ENCODE data around the gene BCAS3.

The BCAS3 gene

DNA sequence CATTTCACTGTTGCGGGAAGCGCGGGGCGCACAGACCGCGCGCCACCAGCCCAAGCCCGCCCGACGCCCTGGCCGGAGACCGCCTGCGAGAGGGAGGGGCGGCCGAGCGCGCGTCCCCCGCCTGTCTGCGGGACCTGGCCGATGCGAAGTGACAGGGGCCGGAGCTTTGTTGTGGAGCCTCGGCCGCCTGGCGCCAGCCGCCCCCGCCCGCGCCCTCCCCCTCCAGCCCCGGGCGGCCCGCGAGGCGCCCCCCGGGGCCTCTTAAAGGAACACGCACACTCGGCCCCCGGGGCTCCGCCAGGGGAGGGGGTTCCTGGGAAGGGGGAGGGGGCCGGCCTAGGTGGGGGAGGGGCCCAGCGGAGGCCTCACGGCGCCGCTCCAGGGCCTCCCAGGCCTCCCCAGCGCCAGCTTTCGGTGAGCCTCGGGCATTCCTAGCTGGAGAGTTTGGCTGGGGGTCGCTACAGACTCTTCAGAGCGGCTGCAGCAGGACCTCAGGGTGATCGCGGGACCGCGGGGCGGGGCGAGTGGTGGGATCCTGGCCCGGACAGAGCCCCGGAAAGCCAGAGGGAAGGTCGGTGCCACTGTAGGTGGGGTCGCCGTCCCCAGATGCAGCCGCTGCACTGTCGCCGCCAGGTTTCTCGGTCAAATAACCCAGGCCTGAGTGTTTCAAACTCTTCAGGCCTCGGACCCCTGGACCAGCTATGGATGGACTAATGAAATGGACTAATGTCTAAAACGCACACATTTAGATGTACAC, 719.6 kb downstream of the BCAS3 start:
- DNase-seq (ENCODE audit: low read depth): no peak

DNA sequence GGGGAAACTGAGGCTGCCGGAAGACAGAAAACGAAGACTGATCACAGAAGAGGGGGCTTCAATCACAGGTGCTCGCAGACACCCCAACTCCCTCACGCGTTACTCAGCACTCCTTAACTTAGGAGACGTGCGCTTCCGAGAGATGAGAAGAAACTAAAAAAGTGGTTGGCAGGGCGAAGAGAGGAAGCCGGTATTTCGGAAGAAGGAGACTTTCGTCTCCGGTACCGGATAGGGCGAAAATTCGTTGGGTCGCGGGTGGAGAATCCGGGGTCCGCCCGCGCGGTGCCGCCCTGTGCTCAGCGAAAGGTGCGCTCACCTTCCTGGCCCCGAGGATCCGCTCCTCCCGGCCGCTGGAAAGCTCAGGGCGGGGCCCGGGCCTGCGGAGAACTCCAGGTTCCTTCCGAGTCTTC, 721.1 kb downstream of the BCAS3 start:
- no peak for DNase-seq (ENCODE audit: low read depth)

DNA sequence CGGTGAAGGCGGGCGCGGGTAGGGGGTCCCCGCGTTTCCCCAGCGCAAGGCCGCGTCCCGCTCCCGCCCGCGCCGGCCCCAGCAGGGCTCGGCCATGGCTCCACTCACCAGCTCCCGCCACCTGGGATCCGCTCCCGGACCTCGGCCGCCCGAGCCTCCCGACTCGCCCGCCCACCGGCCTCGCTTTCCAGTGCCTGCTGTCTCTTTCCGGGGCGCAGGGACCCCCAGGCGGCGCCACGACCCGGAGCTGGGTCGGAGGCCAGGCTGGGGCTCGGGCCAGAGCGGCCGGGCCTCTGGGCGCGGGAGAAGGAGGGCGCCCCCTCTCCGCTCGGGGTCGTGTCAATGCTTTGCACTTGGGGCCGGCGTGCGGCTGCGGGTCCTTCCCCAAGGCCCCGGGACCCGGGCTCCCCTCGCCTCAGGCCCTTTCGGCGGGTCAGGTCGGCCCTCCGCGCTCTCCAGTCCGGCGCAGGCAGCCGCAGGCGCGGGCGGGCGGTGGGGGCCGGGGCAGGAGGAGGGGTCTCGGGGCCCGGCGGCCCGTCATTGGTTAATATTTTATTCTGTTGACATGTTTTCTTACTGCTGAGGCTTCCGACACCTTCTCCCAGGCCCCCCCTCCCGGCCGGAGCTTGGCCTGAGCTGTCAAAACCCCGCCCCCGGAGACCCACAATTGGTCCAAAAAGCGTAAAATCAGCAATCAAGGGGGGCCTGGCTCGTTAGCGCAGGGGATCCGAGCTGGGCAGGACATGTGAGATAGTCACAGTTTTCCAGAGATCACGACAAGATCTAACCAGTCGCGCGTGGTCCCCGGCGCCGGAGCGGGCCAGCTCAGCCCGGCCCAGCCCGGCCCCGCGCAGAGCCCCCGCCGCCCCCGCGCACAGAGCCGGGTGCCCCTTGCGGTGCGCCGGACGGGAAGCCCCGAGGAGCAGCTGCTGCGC, 721.7 kb downstream of the BCAS3 start, which contains the start of gene TBX2:
TSS of gene TBX2 (plus strand) at position 713 of the 935 bp plus-strand sequence. CDS start 334 bp downstream, outside the sequence.
- no peak for DNase-seq (ENCODE audit: low read depth)

DNA sequence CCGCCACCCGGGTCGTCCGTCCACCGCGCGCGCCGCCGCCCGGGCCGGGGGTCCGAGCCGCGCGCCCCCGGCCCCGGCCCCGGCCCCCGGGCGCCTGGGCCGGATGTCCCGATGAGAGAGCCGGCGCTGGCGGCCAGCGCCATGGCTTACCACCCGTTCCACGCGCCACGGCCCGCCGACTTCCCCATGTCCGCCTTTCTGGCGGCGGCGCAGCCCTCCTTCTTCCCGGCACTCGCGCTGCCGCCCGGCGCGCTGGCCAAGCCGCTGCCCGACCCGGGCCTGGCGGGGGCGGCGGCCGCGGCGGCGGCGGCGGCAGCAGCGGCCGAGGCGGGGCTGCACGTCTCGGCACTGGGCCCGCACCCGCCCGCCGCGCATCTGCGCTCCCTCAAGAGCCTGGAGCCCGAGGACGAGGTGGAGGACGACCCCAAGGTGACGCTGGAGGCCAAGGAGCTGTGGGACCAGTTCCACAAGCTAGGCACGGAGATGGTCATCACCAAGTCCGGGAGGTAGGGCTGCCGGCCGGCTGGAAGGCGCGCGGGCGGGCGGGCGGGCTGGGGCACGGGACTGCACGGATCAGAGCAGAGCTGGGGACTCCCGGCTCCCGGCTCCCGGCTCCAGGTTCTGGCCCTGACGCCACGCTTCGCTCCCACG, 722.5 kb downstream of the BCAS3 start:
- no peak for DNase-seq (ENCODE audit: low read depth)

DNA sequence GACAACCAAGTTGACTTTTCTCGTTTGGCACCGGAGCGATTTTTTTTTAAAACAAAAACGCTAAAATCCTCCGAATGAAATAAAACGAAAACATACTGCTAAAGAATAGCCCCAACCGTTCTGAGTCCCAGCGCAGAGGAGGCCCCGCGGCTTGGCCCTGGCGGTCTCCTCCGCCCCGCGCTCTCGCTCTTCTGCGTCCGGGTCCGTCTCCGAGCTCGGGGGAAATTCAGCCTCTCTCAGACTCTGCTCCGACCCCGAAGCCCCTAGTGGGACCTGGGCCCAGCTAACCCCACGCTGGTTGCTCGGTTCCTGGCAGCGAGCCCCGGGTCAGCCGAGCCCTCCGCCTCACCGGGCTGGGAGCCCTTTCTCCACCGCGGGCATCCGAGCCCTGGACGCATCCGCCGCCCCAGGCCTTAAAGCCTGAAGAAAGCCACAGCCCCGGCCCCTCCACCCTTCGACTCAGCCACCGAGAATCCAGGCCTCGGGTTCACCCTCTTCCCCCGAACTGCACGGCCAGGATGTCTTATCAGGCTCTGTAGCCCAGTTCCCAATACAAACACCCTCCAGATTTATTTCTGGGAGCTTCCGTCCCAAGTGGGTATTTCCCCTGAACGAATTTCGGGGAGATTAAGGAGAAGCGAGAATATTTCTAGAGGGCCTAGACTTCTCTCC, 723.2 kb downstream of the BCAS3 start:
- DNase-seq (ENCODE audit: low read depth): no peak

DNA sequence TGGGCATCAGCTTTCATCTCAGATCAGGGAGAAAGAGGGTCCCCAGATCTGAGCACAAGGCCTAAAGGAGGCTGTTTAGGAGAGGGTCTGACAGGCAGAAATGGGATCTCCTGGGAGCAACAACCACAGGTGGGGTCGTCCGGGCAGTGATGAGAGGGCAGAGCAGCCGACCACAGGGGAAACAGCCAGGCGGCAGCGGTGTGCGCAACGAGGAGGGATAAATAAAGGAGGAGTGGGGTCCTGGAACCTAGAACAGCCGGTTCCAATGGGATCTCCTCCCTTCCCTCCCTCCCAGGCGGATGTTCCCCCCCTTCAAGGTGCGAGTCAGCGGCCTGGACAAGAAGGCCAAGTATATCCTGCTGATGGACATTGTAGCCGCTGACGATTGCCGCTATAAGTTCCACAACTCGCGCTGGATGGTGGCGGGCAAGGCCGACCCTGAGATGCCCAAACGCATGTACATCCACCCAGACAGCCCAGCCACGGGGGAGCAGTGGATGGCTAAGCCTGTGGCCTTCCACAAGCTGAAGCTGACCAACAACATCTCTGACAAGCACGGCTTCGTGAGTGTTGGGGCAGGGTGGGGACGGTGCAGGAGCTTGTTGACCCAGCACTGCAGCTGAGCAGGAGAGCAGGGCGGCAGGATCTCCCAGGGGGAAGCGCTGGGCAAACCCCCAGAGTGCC, 723.9 kb downstream of the BCAS3 start:
- DNase-seq (ENCODE audit: low read depth): no peak

DNA sequence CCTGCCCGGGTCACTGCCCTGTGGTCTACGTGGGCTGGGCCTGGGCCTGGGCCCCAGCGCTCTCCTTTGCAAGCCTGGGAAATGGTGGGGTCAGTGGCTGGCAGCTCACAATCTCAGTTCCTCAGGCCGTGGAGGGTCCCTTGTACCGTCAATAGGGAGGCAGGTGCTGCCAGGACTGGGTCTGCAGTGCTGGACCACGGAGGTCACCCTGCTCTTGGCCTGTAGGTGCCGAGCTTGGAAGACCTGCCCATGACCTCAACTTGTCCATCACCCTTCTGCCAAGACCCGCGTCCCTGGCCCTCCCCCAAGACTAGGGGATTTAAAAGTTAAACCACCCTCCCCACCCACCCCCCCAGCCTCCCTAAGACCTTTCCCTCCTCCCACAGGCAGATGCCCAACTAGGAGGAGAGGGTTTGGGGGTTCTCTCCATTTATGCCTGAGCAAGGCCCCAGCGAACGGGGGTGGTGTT, 724.5 kb downstream of the BCAS3 start:
- DNase-seq (ENCODE audit: low read depth): no peak

DNA sequence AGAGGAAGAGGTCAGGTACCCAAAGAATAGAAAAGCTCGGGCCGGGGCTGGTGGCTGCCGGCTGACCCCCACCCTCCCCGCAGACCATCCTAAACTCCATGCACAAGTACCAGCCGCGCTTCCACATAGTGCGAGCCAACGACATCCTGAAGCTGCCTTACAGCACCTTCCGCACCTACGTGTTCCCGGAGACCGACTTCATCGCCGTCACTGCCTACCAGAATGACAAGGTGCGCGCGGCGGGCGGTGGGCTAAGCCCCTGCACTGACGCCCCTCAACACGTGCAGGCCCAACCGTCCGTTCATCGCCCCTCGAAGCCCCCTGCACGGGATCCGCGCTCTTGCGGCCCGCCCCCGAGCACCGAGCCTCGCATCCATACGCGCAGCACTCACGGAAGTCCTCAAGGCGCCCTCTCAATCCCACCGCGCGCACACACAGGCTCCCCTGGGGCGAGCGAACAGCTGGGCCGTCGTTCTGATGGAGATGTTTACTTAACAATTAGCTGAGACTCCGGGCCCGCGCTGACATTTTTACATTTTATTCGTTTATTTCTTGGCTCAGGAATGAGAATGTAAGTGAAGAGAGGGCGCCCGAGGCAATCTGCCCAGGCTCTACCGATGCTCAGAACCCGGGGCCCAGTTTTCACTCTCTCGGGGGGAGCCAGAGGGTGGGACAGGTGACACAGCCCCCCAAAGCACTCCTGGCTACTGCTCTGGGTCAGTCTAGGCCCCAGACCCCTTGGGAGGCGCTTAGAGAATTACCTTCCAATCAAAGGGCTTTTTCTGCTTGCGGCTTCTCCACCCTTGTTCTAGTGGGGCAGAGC, 725.5 kb downstream of the BCAS3 start:
- DNase-seq (ENCODE audit: low read depth): no peak

DNA sequence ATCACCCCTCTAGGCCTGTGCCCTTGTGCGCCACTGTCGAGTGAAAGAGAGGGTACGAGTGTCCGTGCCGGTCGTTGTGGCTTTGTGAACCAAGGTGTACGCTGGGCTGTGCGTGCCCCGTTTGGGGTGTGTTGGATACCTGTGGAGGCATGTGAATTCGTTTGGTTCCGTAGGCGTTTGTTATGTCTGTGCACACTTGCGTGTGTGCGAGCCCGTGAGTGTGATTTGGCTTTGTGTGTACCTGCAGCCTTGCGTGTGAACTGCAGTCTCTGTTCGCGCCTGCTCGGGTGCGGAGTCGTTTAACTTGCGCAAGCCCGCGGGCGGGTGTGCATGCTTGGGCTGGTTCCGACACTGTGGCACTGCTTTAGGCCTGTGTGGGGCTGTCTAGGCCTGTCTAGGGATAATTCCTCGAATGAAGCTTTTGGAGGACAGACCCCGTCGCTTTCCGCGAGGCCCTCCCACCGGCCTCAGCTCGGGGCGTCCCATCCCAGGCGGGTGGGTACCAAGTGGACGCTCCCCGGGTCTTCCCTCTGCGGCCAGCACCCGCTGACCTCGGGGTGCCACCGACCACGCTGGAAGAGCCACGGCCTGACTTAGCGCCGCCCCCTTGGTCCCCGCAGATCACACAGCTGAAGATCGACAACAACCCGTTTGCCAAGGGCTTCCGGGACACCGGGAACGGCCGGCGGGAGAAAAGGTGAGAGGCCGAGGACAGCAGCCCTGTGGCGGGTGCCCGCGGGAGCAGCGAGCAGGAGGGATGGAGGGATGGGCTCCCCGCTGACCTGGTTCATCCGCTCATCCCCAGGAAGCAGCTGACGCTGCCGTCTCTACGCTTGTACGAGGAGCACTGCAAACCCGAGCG, 726.4 kb downstream of the BCAS3 start:
- DNase-seq (ENCODE audit: low read depth): no peak

DNA sequence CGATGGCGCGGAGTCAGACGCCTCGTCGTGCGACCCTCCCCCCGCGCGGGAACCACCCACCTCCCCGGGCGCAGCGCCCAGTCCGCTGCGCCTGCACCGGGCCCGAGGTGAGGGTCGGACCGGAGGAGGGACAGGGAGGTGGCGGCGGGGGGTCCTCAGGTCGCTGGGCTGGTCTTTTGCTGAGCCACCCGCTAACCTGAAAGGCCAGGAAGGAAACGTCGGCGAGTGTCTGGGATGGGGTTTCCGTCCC, 726.9 kb downstream of the BCAS3 start:
- DNase-seq (ENCODE audit: low read depth): no peak

DNA sequence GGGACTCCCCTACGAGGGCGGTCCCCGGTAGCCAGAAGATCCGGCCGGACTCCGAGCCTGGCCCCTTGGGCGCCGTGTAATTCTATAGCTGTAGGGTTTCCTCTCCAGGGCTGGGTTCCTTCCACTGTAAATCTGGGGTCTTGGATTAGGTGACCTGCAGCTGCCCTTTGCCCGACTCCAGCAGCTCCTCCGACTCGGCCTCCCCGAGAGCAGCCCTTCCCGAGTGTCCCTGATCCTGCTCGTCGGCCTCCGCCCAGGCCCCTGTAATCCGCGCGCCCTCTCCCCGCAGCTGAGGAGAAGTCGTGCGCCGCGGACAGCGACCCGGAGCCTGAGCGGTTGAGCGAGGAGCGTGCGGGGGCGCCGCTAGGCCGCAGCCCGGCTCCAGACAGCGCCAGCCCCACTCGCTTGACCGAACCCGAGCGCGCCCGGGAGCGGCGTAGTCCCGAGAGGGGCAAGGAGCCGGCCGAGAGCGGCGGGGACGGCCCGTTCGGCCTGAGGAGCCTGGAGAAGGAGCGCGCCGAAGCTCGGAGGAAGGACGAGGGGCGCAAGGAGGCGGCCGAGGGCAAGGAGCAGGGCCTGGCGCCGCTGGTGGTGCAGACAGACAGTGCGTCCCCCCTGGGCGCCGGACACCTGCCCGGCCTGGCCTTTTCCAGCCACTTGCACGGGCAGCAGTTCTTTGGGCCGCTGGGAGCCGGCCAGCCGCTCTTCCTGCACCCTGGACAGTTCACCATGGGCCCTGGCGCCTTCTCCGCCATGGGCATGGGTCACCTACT, 727.4 kb downstream of the BCAS3 start:
- no peak for DNase-seq (ENCODE audit: low read depth)

DNA sequence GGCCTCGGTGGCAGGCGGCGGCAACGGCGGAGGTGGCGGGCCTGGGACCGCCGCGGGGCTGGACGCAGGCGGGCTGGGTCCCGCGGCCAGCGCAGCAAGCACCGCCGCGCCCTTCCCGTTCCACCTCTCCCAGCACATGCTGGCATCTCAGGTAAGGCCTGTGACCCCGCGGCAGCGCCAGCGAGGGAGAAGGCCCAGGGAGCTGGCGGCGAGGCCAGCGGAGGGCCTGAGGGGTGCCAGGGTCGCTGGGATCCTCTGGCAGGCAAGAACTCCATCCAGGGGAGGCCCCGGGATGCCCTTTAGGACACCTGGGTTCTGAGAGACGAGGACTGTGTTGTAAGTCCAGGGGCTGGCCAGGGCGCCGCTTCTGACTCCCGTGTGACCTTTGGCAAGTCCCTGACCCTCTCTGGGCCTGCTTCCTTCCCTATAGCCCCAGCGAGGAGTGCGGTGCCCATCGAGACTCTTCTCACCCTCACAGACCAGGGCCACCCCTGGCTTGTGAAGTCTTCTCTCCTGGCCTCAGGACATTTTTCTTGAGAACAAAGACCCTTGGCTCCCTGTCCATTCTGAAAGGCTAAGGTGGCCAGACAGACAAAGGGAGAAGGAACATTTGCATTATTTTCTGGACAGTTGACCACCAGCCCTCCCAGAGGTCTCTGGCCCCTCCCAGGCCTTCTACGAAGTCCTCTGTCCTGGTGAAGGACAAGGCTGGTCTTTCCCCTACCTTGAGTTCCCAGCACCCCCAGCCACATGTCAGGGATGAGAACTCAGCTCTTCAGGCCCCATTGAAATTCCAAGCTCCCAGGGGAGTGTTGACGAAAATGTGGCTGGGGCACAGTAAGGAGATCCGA, 728.3 kb downstream of the BCAS3 start:
- DNase-seq (ENCODE audit: low read depth): no peak

DNA sequence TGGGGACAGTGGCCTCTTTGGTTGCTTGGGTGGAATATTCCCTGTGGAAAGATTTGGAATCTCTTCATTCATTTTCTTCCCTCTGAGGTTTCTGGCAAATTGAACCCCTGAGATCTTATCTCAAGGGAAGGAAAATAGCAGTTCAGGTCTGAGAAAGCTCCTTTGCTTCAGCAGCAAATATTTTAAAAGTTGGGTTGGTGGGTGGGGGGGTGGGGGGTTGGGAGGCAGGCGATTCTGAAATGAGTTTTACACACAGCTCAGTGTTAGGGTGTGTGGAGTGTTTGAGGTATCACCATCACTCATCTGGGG, 728.8 kb downstream of the BCAS3 start:
- DNase-seq (ENCODE audit: low read depth): no peak

DNA sequence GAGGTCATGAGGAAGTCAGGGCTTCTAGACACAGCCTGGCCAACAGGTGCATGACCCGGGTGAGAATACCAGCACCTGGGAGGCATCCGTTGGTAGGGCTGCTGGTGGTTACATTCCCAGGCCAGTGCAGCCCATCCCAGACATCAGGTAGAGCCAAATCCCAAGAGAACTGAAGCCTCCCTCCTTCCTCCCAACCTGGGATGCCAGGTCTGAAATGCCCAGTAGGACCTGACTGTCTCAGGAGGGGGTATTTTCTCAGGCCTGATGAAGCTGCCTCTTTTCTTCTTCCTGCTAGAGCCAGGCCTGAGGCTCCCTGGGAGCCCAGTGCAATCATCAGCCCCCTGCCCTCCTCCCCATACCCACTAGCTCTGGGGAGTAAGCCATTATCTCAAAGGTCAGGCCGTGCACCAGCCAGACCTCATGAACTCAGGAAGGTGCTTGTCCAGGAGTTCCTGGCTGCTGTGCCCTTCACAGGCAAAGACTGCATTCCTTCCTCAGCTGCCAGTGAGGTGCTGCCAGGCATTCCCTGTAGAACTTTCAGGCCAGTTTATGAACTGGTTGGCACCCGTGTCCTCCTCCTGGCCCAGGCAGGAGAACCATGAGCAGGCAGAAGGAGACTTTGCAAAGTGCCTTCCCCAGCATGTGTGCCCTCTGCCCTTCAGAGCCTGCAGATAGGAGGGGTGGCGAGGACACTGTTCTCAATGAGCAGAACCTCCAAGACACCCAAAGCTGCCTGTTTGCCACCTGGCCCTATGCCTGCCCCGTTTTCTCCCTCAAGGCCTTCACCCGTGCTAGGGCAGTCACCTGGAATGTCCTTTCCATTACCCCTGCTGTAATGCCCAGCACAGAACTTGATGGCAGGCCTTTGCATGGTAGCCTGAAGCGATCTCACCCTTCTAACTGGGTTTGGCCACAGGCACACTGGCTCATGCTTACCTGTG, 729.6 kb downstream of the BCAS3 start:
- no peak for DNase-seq (ENCODE audit: low read depth)

DNA sequence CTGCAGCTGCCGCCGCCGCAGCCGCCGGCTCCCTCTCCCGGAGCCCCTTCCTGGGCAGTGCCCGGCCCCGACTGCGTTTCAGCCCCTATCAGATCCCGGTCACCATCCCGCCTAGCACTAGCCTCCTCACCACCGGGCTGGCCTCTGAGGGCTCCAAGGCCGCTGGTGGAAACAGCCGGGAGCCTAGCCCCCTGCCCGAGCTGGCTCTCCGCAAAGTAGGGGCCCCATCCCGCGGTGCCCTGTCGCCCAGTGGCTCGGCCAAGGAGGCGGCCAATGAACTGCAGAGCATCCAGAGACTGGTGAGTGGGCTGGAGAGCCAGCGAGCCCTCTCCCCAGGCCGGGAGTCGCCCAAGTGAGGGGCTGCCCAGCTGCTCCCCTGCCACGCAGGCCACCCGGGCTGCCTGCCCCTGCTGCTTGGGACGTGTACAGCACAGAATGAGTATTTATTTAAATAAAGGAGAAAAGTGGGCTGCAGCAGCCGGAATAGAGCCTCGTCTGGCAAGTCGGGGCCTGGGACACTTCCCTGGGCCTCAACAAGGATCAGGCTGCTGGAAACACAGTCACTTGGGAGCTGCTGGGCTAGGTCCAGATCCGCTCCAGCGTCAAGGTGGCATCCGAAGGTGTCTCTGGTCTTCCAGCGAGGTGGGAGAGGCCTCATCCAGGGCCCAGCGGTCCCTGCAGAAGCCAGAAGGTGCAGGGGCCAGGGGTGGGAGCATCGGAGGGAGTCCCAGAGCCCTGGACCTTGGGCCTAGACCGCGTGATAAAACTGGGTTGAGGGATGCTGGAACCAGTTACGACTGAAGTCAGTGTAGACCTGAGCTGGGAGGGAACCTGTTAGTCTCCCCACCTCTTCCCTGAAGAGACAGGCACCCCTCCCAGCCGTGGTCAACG, 730.7 kb downstream of the BCAS3 start:
- no peak for DNase-seq (ENCODE audit: low read depth)

Measured in HS-27A (cell line).